Inferior parietal cortex (tissue), 1 donor: Measurements from ENCODE around the gene KLHL26.

Experiments used
- DNase-seq: peaks from one replicate; pipeline ENCODE4 v3.0.0-alpha.2; 2016; ENCODE audit errors: extremely low spot score

The KLHL26 gene

GRCh38 chr19:18612772-18613588 is 23.8 kb upstream of the KLHL26 start, which contains the start of gene TMEM59L:
Gene TMEM59L, plus strand, starts transcription at chr19:18612870. Its CDS starts 89 bp downstream, at chr19:18612959.
- no peak for DNase-seq

GRCh38 chr19:18613589-18614234 is 23.1 kb upstream of the KLHL26 start:
- no peak for DNase-seq

- no peak for DNase-seq
Observed at GRCh38 chr19:18616023-18616422, 20.8 kb upstream of the KLHL26 start.

- no peak for DNase-seq
Observed at GRCh38 chr19:18617562-18617961, 19.3 kb upstream of the KLHL26 start.

- no peak for DNase-seq
Observed at GRCh38 chr19:18618236-18618635, 18.6 kb upstream of the KLHL26 start.

GRCh38 chr19:18620311-18620710 is 16.5 kb upstream of the KLHL26 start:
- DNase-seq, result no peak

GRCh38 chr19:18620902-18621301 is 15.9 kb upstream of the KLHL26 start:
- DNase-seq, result no peak

GRCh38 chr19:18626906-18627305 is 9.9 kb upstream of the KLHL26 start:
- no peak for DNase-seq

- DNase-seq, result no peak
Observed at GRCh38 chr19:18629166-18630088, 7.4 kb upstream of the KLHL26 start.

GRCh38 chr19:18633321-18633720 is 3.5 kb upstream of the KLHL26 start:
- DNase-seq, result no peak

GRCh38 chr19:18634612-18635297 is 2.1 kb upstream of the KLHL26 start:
- no peak for DNase-seq

- no peak for DNase-seq
Observed at GRCh38 chr19:18635831-18636182, 1.0 kb upstream of the KLHL26 start.

- DNase-seq, result peak; percentile 87
Observed at GRCh38 chr19:18636183-18636968, 452 bp upstream of the KLHL26 start.

GRCh38 chr19:18637673-18638630 is 1.1 kb downstream of the KLHL26 start:
- no peak for DNase-seq

- DNase-seq, result no peak
Observed at GRCh38 chr19:18639706-18640243, 2.9 kb downstream of the KLHL26 start.

GRCh38 chr19:18644196-18645034 is 7.6 kb downstream of the KLHL26 start:
- peak; percentile 50 for DNase-seq

GRCh38 chr19:18645035-18645511 is 8.2 kb downstream of the KLHL26 start:
- DNase-seq, result peak; percentile 38
